GM23338 (cell line): ENCODE measurements around the gene TAPBP. TPM values are rescaled to one million over a fixed set of nuclear protein-coding genes. Genes with fewer than 3 reads are reported as not detected.

ENCODE experiments used
- ATAC-seq: fragments of 200-7000 bp; cut with Tn5 transposase; 3 replicates; pipeline ENCODE4 v1.9.1; 2020
- DNase-seq: peaks from one replicate; pipeline ENCODE4 v3.0.0-alpha.2; 2015; ENCODE audit warnings: low spot score
- H2AFZ ChIP-seq: fragments of 200-600 bp; sonication (generic); 2 replicates; pipeline ENCODE4 v1.8.0; 2016; ENCODE audit warnings: antibody characterized with exemption, mild to moderate bottlenecking, moderate library complexity
- H3F3A ChIP-seq: fragments of 200-600 bp; sonication (generic); replicated peaks from 2 replicates; pipeline ENCODE4 v1.8.0; 2017; ENCODE audit warnings: antibody characterized with exemption, mixed run types, low read depth
- H3K27ac ChIP-seq: fragments of 200-600 bp; sonication (generic); 2 replicates; pipeline ENCODE4 v1.6.1; 2016; ENCODE audit warnings: low read depth
- H3K27me3 ChIP-seq: fragments of 200-600 bp; sonication (generic); 2 replicates; pipeline ENCODE4 v1.8.0; 2016; ENCODE audit warnings: mild to moderate bottlenecking, mixed run types, moderate library complexity; ENCODE audit not compliant: insufficient read depth
- H3K36me3 ChIP-seq: fragments of 200-600 bp; sonication (generic); 2 replicates; pipeline ENCODE4 v1.8.0; 2016; ENCODE audit warnings: mild to moderate bottlenecking; ENCODE audit not compliant: insufficient read depth
- H3K4me1 ChIP-seq: fragments of 200-600 bp; sonication (generic); 2 replicates; pipeline ENCODE4 v1.8.0; 2016; ENCODE audit warnings: mild to moderate bottlenecking, moderate library complexity; ENCODE audit not compliant: insufficient read depth
- H3K4me2 ChIP-seq: fragments of 200-600 bp; sonication (generic); 2 replicates; pipeline ENCODE4 v1.7.1; 2017; ENCODE audit warnings: mixed run types
- H3K4me3 ChIP-seq: fragments of 200-600 bp; sonication (generic); 2 replicates; pipeline ENCODE4 v1.6.1; 2016; ENCODE audit warnings: mixed run types
- H3K79me2 ChIP-seq: fragments of 200-600 bp; sonication (generic); replicated peaks from 2 replicates; pipeline ENCODE4 v1.8.0; 2017; ENCODE audit warnings: mild to moderate bottlenecking; ENCODE audit not compliant: insufficient read depth
- H3K9me2 ChIP-seq: fragments of 200-600 bp; sonication (generic); 2 replicates; pipeline ENCODE4 v1.8.0; 2017; ENCODE audit not compliant: insufficient read depth
- H4K20me1 ChIP-seq: fragments of 200-600 bp; sonication (generic); replicated peaks from 2 replicates; pipeline ENCODE4 v1.8.0; 2017; ENCODE audit warnings: mild to moderate bottlenecking; ENCODE audit not compliant: insufficient read depth
- H3K27ac Mint-ChIP-seq: 2 replicates; pipeline ENCODE4 v1.8.0; 2020; ENCODE audit warnings: inconsistent platforms, mild to moderate bottlenecking, moderate library complexity, mixed read lengths
- H3K27me3 Mint-ChIP-seq: 3 replicates; pipeline ENCODE4 v1.8.0; 2022; ENCODE audit warnings: low read depth, mild to moderate bottlenecking, moderate library complexity, mixed read lengths, inconsistent platforms; ENCODE audit not compliant: insufficient read depth, poor library complexity
- H3K36me3 Mint-ChIP-seq: 3 replicates; pipeline ENCODE4 v1.8.0; 2021; ENCODE audit warnings: low read depth, mild to moderate bottlenecking, inconsistent platforms, moderate library complexity, mixed read lengths
- H3K4me1 Mint-ChIP-seq: 3 replicates; pipeline ENCODE4 v1.8.0; 2020; ENCODE audit warnings: mild to moderate bottlenecking, inconsistent platforms, mixed read lengths
- H3K4me3 Mint-ChIP-seq: 3 replicates; pipeline ENCODE4 v1.8.0; 2021; ENCODE audit warnings: moderate library complexity, mild to moderate bottlenecking, inconsistent platforms, mixed read lengths
- H3K9me3 Mint-ChIP-seq: 3 replicates; pipeline ENCODE4 v1.8.0; 2020; ENCODE audit warnings: moderate library complexity, mild to moderate bottlenecking, inconsistent platforms, mixed read lengths
- CREB1 ChIP-seq: fragments of 250-450 bp; sonication (Bioruptor Pico); IDR thresholded peaks from 2 replicates; pipeline ENCODE4 v1.5.0; 2020; ENCODE audit warnings: low read depth, mild to moderate bottlenecking, moderate library complexity
- ETS1 ChIP-seq: IDR thresholded peaks from 2 replicates; pipeline ENCODE4 v1.6.1; 2016; ENCODE audit warnings: antibody characterized with exemption
- NANOG ChIP-seq: IDR thresholded peaks from 2 replicates; pipeline ENCODE4 v1.6.1; 2016; ENCODE audit warnings: antibody characterized with exemption, borderline replicate concordance
- REST ChIP-seq: IDR thresholded peaks from one replicate; pipeline ENCODE4 v1.6.1; 2018; ENCODE audit warnings: antibody characterized with exemption; ENCODE audit not compliant: unreplicated experiment
- ZNF462 ChIP-seq: fragments of 250-450 bp; sonication (Bioruptor Pico); IDR thresholded peaks from 2 replicates; pipeline ENCODE4 v1.5.0; 2020; ENCODE audit warnings: mild to moderate bottlenecking, moderate library complexity
- polyA plus RNA-seq: library from polyadenylated mRNA; unstranded; fragments of >200 nt; fragmentation: Nextera tagmentation; extraction: Ambion mirVana; gene quantifications from 2 replicates; pipeline ENCODE4 v1.2.1, GENCODE V29; 2016
- total RNA-seq: library from RNA; depleted of rRNA; stranded (reverse); fragments of >200 nt; shearing (Covaris generic); gene quantifications from 2 replicates; pipeline ENCODE4 v1.2.3, GENCODE V29; 2014

The TAPBP gene
- total and polyA plus RNA-seq, 2 experiments from 2014 or later: 19.9 to 37.5 TPM

GRCh38 chr6:33279257-33279695 is 34.6 kb downstream of the TAPBP start:
- no peaks in the 10 kb centered on the region for H3K9me2 ChIP-seq
- H3F3A ChIP-seq: peaks cover 50% of the 10 kb centered on the region
- Mint-ChIP-seq H3K4me3 (no peak overlapping the region), H3K4me1 (peaks cover 31% of the 10 kb centered on the region), H3K27ac (no peak overlapping the region; the same call in 1 of the 2 replicates), H3K36me3 (peaks cover 77% of the 10 kb centered on the region), H3K9me3 (no peaks in the 10 kb centered on the region), H3K27me3 (peaks cover 13% of the 10 kb centered on the region)
- H3K27me3 ChIP-seq: no peaks in the 10 kb centered on the region
- H3K27ac ChIP-seq: no peak overlapping the region
- no peak for ATAC-seq
- no peak overlapping the region for H2AFZ ChIP-seq
- H3K79me2 ChIP-seq: peaks cover 17% of the 10 kb centered on the region
- H3K4me1 ChIP-seq: peaks cover 32% of the 10 kb centered on the region
- TF ChIP-seq ETS1: no peak
- TF ChIP-seq CREB1: no peak
- no peak for TF ChIP-seq NANOG
- no peak for TF ChIP-seq REST
- no peak for TF ChIP-seq ZNF462
- no peak overlapping the region for H3K4me3 ChIP-seq
- peaks cover 24% of the 10 kb centered on the region for H4K20me1 ChIP-seq
- peaks cover 23% of the 10 kb centered on the region for H3K36me3 ChIP-seq
- DNase-seq: no peak
- no peak overlapping the region for H3K4me2 ChIP-seq
